ENCODE measurements around the gene KLK3.

Gene KLK3

DNA sequence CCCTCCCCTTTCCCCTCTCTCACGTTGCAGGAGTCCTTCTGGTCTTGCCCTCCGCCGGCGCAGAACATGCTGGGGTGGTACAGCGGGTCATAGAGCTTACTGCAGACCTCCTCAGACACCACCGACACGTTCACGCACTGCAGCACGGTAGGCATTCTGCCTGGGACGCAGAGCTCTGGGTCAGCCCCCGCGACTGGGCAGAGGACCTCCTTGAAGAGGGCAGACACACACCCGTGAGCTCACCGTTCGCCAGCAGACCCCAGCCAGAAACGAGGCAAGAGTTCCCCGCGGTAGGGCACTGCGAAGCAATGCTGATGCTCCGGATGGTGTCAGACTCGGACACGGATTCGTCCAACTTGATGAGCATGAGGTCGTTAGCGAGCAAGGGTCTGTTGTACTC, 53.6 kb downstream of the KLK3 start:
- DNase-seq: no peak

DNA sequence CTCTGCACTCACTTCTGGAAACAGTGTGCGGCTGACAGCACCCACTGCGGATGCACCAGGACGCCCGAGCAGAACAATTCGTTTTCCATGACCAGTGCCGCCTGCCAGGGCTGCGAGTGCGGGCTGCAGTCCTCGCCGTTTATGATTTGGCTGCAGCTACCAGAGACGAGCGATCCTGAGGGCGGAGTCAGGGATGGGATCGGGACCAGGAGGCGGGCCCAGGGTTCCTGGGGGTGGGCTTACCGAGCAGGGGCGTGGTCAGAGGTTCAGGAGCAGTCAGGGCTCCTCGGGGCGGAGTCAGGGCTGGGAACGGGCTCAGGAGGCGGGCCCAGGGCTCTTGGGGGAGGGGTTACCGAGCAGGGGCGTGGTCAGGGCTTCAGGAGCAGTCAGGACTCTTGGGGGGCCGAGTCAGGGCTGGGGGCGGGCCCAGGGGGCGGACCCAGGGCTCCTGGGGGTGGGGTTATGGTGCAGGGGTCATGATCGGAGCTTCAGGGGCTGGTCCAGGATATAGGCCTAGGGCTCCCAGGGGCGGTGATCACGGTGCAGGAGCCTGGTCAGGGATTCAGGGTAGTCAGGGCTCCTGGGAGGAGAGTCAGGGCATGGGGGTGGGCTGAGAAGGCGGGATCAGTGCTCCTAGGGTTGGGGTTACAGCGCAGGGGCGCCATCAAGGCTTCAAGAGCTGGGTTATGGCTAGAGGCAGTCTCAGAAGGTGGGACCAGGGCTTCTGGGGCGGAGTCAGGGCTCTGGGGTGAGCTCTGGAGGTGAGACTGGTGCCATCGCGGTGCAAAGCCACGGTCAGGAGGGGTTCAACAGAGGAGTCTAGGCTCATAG, 54.7 kb downstream of the KLK3 start:
- DNase-seq: peak; percentile 25
